Measurements from ENCODE around the gene MAS1. TPM values are rescaled to one million over a fixed set of nuclear protein-coding genes. Genes with fewer than 3 reads are reported as not detected.

MAS1 gene
- total and polyA plus RNA-seq, 2 experiments from 2014 or later = 0.03 TPM; not detected in 1

DNA sequence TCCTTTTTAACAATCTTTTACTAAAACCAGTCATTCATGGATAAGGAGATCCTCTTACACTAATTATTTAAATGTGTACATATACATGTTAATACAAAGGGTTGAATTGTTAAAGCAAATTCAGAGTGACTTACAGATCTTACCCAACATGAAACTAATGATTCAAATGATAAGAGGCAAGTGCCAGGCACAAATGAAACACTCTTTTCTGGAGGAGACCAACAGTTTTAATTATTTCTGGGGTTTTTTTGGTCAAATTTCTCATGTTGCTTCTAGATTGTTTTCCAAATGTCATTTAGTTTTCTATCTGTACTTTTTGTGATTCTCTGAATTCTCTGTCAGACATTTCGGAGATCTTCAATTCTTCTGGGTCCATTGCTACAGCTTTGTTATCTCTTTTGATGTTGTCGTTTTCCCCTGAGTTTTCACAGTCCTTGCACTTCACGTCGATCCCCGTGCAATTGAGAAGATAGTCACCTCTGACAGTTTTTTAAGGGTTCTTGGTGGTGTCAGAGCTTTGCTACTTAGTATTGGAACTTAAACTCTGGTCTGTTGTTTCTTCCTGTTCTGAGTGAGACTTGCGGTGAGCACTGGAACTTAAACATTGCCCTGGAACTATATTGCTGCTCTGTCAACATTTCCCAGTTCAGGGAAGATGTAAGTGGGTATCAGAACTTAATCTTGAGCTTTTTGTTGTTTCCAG lies 23.2 kb downstream of the MAS1 start (continued):
- TF ChIP-seq, protein P1, sequence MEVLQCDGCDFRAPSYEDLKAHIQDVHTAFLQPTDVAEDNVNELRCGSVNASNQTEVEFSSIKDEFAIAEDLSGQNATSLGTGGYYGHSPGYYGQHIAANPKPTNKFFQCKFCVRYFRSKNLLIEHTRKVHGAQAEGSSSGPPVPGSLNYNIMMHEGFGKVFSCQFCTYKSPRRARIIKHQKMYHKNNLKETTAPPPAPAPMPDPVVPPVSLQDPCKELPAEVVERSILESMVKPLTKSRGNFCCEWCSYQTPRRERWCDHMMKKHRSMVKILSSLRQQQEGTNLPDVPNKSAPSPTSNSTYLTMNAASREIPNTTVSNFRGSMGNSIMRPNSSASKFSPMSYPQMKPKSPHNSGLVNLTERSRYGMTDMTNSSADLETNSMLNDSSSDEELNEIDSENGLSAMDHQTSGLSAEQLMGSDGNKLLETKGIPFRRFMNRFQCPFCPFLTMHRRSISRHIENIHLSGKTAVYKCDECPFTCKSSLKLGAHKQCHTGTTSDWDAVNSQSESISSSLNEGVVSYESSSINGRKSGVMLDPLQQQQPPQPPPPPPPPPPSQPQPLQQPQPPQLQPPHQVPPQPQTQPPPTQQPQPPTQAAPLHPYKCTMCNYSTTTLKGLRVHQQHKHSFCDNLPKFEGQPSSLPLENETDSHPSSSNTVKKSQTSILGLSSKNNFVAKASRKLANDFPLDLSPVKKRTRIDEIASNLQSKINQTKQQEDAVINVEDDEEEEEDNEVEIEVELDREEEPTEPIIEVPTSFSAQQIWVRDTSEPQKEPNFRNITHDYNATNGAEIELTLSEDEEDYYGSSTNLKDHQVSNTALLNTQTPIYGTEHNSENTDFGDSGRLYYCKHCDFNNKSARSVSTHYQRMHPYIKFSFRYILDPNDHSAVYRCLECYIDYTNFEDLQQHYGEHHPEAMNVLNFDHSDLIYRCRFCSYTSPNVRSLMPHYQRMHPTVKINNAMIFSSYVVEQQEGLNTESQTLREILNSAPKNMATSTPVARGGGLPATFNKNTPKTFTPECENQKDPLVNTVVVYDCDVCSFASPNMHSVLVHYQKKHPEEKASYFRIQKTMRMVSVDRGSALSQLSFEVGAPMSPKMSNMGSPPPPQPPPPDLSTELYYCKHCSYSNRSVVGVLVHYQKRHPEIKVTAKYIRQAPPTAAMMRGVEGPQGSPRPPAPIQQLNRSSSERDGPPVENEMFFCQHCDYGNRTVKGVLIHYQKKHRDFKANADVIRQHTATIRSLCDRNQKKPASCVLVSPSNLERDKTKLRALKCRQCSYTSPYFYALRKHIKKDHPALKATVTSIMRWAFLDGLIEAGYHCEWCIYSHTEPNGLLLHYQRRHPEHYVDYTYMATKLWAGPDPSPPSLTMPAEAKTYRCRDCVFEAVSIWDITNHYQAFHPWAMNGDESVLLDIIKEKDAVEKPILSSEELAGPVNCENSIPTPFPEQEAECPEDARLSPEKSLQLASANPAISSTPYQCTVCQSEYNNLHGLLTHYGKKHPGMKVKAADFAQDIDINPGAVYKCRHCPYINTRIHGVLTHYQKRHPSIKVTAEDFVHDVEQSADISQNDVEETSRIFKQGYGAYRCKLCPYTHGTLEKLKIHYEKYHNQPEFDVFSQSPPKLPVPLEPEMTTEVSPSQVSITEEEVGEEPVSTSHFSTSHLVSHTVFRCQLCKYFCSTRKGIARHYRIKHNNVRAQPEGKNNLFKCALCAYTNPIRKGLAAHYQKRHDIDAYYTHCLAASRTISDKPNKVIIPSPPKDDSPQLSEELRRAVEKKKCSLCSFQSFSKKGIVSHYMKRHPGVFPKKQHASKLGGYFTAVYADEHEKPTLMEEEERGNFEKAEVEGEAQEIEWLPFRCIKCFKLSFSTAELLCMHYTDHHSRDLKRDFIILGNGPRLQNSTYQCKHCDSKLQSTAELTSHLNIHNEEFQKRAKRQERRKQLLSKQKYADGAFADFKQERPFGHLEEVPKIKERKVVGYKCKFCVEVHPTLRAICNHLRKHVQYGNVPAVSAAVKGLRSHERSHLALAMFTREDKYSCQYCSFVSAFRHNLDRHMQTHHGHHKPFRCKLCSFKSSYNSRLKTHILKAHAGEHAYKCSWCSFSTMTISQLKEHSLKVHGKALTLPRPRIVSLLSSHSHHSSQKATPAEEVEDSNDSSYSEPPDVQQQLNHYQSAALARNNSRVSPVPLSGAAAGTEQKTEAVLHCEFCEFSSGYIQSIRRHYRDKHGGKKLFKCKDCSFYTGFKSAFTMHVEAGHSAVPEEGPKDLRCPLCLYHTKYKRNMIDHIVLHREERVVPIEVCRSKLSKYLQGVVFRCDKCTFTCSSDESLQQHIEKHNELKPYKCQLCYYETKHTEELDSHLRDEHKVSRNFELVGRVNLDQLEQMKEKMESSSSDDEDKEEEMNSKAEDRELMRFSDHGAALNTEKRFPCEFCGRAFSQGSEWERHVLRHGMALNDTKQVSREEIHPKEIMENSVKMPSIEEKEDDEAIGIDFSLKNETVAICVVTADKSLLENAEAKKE (CRISPR knock-in tag; IDR thresholded peaks at IDR 0.05) = no peak
- no peak for TF ChIP-seq JUNB (IDR thresholded peaks at IDR 0.05; ENCODE audit: unreplicated experiment)
- TF ChIP-seq, protein P2, sequence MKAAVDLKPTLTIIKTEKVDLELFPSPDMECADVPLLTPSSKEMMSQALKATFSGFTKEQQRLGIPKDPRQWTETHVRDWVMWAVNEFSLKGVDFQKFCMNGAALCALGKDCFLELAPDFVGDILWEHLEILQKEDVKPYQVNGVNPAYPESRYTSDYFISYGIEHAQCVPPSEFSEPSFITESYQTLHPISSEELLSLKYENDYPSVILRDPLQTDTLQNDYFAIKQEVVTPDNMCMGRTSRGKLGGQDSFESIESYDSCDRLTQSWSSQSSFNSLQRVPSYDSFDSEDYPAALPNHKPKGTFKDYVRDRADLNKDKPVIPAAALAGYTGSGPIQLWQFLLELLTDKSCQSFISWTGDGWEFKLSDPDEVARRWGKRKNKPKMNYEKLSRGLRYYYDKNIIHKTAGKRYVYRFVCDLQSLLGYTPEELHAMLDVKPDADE (IDR thresholded peaks at IDR 0.05) = no peak
- no peak for TF ChIP-seq NANOG (IDR thresholded peaks at IDR 0.05; ENCODE audit: borderline replicate concordance)
- TF ChIP-seq EZH2 (IDR thresholded peaks at IDR 0.05; ENCODE audit: low read depth, unreplicated experiment) = no peak
- TF ChIP-seq, protein P3, sequence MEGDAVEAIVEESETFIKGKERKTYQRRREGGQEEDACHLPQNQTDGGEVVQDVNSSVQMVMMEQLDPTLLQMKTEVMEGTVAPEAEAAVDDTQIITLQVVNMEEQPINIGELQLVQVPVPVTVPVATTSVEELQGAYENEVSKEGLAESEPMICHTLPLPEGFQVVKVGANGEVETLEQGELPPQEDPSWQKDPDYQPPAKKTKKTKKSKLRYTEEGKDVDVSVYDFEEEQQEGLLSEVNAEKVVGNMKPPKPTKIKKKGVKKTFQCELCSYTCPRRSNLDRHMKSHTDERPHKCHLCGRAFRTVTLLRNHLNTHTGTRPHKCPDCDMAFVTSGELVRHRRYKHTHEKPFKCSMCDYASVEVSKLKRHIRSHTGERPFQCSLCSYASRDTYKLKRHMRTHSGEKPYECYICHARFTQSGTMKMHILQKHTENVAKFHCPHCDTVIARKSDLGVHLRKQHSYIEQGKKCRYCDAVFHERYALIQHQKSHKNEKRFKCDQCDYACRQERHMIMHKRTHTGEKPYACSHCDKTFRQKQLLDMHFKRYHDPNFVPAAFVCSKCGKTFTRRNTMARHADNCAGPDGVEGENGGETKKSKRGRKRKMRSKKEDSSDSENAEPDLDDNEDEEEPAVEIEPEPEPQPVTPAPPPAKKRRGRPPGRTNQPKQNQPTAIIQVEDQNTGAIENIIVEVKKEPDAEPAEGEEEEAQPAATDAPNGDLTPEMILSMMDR (conservative IDR thresholded peaks at IDR 0.05; ENCODE audit: low read depth in 2 of 2) = no peak
